LoVo (cell line): ENCODE data around the gene TEX261.

Experiments
- DNase-seq: peaks from one replicate; pipeline ENCODE4 v3.0.0-alpha.2; 2016; ENCODE audit warnings: low spot score

The TEX261 gene

DNA sequence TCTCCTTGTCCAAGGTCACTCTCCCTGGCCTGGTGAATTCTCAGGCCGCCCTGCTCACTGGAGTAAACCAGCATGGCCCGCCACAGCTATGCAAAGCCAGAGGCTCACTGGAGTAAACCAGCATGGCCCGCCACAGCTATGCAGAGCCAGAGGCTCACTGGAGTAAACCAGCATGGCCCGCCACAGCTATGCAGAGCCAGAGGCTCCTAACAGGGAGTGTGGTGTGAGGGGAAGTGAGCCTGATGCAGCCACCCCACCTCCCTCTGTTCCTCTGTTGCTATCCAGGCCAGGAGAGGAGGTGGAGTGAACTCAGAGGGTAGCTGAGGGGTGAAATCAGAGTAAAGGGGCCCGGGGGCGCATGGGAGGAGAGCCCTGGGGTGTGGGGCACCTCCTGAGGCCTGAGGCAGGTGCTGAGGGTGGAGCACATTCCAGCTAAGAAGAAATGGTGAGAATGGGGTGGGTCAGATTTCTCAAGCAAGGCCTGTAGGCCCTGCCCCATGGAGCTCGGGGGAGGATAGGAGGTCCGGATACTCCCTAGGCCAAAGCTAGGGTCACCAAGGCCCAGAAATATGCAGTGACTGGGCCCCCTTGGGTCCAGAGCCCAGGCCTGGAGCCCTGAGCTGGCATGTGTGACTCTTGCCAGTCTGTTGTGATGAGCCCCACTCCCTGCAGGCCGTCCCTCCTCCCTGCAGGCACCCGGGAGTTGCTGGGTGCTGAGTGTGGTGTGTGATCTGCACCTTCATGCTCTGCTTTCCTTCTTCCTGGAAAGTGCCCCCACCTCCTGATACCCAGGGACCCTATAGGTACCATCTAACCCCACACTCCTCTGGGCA is 57.5 kb downstream of the TEX261 start:
- no peak for DNase-seq

DNA sequence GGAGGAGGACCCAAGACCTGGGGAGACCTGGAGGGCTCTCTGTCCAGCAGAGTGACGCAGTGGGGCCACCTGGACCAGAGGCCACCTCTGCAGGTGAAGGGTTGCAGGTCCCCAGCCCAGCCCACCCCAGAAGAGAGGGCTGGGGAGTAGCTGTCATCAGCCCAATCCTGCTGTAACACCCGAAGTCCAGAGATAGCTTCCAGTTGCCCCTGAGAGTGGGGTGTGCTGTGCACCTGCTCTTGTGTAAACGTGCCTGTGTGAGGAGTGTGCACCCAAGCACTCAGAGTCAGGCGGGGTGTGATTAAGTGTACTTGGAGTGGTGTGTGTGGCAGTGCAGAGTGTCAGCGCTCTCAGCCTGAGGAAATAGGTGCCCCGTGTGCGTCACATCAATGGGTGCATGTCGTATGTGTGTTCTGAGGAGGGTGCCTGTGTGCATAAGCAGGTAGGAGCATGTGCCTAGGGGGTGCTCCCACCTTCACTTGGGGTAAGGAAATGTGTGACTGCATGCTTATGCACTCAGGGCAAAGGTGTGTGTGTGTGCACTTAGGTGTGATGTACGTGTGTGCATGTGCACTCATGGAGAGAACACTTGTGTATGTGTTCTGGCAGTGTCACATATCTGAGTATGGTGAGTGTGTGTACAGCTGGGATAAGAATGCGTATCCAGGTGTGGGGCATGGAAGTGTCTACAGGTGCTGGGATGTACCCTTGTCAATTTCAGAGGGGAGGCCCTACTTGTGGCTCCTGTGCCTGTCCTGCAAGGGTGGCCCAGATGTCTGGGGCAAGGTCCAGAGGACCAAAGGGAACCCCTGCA is 58.3 kb downstream of the TEX261 start:
- DNase-seq: no peak
